Brain pericyte (primary cell): ENCODE results near the gene RFX5.
A peak's percentile ranks its signal among the peaks of the same experiment; 100 is the strongest.

Source experiments
- DNase-seq: peaks from one replicate; pipeline ENCODE4 v3.0.0-alpha.2; 2012; ENCODE audit warnings: low read depth, low spot score

Gene RFX5

GRCh38 chr1:151325231-151325630, 21.8 kb downstream of the RFX5 start:
- no peak for DNase-seq

- no peak for DNase-seq
Measured at GRCh38 chr1:151324390-151324930, 22.6 kb downstream of the RFX5 start.

DNA sequence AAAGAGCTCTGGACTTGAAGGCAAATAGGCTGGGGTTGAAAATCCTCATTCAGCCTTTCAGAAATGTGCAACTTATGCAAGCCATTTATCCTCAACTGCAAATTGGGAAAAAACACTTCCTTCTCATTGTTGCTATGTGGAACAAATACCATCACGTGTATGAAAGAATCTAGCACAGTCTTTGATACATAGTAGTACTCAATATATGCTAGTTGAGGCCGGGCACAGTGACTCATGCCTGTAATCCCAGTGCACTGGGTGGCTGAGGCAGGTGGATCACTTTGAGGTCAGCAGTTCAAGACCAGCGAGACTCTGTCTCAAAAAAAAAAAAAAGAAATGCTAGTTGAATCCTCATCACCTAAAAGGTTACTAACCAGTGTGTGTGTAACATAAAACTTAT, 28.1 kb downstream of the RFX5 start:
- DNase-seq: no peak

GRCh38 chr1:151315565-151316235, 31.4 kb downstream of the RFX5 start:
- DNase-seq: no peak

- DNase-seq: no peak
Measured at GRCh38 chr1:151314137-151314875, 32.7 kb downstream of the RFX5 start.

DNA sequence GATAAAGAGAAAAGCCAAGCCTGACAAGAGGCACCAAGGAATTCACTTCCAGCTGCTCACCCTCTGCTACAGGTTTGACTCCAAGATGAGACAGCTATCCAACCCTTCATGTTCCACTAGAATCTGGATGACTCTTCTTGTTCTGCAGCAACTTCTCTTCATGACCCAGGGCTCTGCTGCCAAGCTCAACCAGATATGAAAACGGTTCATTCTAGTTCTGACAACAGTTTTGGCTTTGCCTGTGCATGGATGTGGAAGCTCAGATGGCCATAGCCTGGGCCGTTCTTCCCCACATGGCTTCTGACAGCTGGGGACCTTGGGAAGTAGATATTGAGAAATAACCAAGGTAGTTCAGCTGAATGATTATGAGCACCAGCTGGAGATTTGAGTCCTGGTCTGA, 33.6 kb downstream of the RFX5 start:
- DNase-seq: no peak

DNA sequence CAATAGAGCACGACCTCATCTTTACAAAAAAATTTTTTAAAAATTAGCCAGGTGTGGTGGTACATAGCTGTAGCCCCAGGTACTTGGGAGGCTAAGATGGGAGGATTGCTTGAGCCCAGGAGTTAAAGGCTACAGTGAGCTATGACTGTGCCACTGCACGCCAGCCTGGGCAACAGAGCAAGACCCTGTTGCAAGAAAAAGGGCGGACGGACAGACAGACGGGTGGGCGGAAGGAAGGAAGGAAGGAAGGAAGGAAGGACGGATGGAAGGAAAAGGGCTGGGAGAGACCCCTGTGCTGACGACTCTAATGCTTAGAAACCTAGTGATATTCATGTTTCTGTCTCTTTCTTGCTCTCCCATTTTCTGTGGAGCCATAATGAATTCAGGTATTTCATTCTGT, 34.2 kb downstream of the RFX5 start:
- no peak for DNase-seq

DNA sequence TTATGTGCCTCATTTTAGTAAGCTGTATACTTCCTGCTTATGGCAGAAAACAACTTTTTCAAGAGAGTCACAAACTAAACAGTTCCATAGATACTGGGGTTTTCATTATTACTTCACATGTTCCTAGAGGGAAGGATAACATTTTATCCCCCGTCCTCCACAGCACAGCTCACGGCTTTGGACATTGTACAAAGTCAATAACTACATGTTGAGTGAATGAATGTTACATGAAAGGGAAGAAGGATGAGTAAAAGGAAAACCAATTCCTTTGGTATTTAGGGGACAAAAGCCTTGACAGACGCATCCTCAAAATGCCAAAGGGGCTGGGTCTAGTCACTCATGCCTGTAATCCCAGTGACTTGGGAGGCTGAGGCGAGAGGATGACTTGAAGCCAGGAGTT, 34.6 kb downstream of the RFX5 start:
- DNase-seq: no peak

DNA sequence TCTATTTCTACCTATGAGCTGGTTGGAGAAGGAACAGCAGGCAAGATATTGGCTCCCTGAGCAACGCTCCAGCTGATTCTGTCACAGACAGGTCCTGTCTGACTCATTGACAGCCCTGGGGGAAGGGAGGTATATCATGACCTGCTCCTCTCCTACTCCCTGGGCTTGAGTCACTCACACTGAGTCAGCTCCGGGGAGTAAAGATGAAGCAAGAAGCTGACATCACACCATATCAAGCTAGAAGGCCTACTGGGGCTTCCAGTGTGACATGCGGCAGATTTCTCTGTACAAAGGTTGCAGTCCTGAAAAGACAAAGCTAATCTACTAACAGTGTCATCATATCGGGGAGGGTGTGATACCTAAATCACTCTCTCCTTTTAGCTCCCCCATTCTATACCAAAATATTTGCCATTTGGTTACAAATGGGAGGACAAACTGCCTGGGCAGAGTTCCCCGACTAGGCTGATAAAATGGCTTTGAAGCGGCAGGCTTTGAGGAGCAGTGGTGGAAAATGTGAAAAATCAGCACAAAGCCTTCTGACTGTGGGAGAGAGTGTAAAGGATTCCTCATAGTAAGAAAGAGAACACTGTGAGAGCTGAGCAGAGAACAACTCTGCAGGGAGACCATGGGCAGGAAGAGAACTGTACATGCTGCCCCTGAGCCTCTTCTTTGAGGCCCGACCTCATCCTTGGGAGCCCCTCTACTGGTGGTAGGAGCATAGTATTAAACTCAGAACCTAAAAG, 35.3 kb downstream of the RFX5 start:
- peak; percentile 79 for DNase-seq

DNA sequence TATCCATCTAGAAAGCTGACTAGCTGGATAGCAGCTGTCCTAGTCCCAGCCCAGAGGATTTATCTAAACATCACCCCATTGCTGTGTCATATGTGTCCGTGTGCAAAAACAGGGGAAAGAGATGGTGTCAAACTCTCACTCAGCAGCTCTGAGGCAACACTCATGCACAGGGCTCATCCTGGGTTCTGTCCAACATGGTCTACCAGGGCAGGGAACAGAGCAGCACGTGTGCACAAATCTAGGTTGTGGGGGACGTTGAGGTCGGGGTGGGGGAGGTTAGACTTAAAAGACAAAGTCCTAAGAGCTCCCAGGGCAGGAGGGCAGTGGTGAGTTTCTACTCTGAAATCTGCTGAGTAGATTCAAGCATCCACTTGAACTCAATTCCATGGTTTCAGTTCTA, 36.0 kb downstream of the RFX5 start:
- DNase-seq: no peak

GRCh38 chr1:151309811-151310323, 37.2 kb downstream of the RFX5 start:
- peak; percentile 56 for DNase-seq

DNA sequence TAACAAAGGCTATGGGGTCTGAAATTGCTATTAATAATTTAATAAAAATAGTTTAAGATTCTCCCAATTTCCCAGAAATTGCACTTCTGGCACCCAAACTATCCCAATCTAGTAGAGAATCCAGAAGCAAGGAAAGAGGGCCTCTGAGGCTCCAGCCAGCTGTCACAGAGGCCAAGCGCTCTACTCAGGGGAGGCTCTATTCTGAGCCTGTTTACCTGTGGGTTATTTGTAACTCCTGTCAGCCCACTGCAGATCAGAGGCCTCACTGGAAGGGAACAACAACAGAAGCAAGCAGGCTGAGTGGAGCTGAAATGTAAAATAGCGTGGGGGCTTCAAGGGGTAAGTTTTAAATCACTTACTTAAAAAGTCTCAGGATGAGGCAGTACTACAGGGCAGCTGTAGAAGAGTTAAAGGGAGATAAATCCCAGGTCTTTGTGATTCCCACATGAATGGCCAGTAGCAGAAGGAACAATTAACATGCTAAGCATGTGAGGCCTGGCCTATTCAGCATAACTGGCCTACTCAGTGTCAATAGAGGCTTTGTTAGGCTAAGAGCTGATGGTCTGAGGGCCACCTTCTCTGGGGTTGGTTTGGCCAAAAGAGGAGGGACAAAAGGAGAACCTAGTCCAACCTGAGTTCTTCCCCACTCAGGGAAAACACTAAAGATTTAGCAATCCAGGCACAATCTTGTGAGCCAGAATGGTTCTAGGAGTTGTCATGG, 52.1 kb downstream of the RFX5 start:
- DNase-seq: no peak

DNA sequence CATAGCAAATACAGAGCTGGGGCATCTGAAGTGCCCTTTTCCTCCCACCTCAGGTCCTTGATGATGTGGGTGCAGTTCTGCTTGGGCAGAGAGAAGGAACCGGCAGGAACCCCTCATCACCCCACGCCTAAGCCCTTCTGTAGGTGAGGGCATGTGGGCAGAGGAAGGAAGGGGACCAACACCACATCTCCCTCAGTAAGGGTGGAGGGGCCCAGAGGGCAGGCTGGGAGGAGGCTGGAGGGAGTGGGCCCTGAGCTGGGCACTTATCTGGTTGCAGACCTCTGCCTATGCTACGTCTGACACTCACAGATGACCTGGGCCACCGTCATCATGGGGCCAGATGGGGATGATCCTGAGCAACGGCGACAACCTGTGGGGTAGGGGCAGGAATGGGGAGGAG, 54.0 kb downstream of the RFX5 start:
- no peak for DNase-seq

GRCh38 chr1:151292207-151293030, 54.6 kb downstream of the RFX5 start:
- no peak for DNase-seq

GRCh38 chr1:151290709-151291303, 56.2 kb downstream of the RFX5 start:
- DNase-seq: no peak
